HepG2 (cell line): Measurements from ENCODE around the gene GDF11. TPM values are rescaled to one million over a fixed set of nuclear protein-coding genes. Genes with fewer than 3 reads are reported as not detected.
A peak's percentile ranks its signal among the peaks of the same experiment; 100 is the strongest.

ENCODE experiments used
- GLMP ChIP-seq: sonication (generic); formaldehyde crosslinking; IDR thresholded peaks from 2 replicates; pipeline ENCODE4 v1.9.0; 2021; ENCODE audit warnings: missing genetic modification reagents, mild to moderate bottlenecking, borderline replicate concordance
- KDM3A ChIP-seq: IDR thresholded peaks from 2 replicates; pipeline ENCODE4 v1.6.1; 2018; ENCODE audit warnings: low read depth, missing compliant biosample characterization
- KLF15 ChIP-seq: sonication (generic); formaldehyde crosslinking; IDR thresholded peaks from 2 replicates; pipeline ENCODE4 v1.8.1; 2023; ENCODE audit warnings: borderline replicate concordance, mild to moderate bottlenecking, inconsistent platforms, missing genetic modification reagents, mixed read lengths
- KLF9 ChIP-seq: IDR thresholded peaks from 2 replicates; pipeline ENCODE4 v1.6.1; 2016; ENCODE audit warnings: low read depth
- PTBP1 ChIP-seq: fragments of 200-400 bp; formaldehyde crosslinking; IDR thresholded peaks from 2 replicates; pipeline ENCODE4 v1.6.1; 2018; ENCODE audit warnings: low read length, low read depth; ENCODE audit not compliant: poor library complexity, severe bottlenecking
- RNF2 ChIP-seq: fragments of 450-650 bp; conservative IDR thresholded peaks from 2 replicates; pipeline ENCODE4 v1.6.1; 2016; ENCODE audit warnings: low read depth
- RXRA ChIP-seq: sonication (generic); formaldehyde crosslinking; IDR thresholded peaks from 2 replicates; pipeline ENCODE4 v1.5.1; 2020; ENCODE audit warnings: missing genetic modification reagents
- SCMH1 ChIP-seq: sonication (generic); formaldehyde crosslinking; IDR thresholded peaks from 2 replicates; pipeline ENCODE4 v1.9.0; 2021; ENCODE audit warnings: missing genetic modification reagents, mild to moderate bottlenecking, borderline replicate concordance
- YEATS2 ChIP-seq: sonication (generic); formaldehyde crosslinking; IDR thresholded peaks from 2 replicates; pipeline ENCODE4 v1.4.0; 2020; ENCODE audit warnings: missing genetic modification reagents, borderline replicate concordance
- ZBTB21 ChIP-seq: sonication (generic); formaldehyde crosslinking; IDR thresholded peaks from 2 replicates; pipeline ENCODE4 v1.4.0; 2020; ENCODE audit warnings: missing genetic modification reagents
- ZFP41 ChIP-seq: sonication (generic); formaldehyde crosslinking; IDR thresholded peaks from 2 replicates; pipeline ENCODE4 v1.4.0; 2020; ENCODE audit warnings: mild to moderate bottlenecking, missing genetic modification reagents, borderline replicate concordance
- ZNF251 ChIP-seq: sonication (generic); formaldehyde crosslinking; IDR thresholded peaks from 2 replicates; pipeline ENCODE4 v1.9.0; 2021; ENCODE audit warnings: mild to moderate bottlenecking, missing genetic modification reagents
- ZNF329 ChIP-seq: sonication (generic); formaldehyde crosslinking; IDR thresholded peaks from 2 replicates; pipeline ENCODE4 v1.9.0; 2021; ENCODE audit warnings: low read depth, mild to moderate bottlenecking, missing genetic modification reagents
- ZNF331 ChIP-seq: sonication (generic); formaldehyde crosslinking; IDR thresholded peaks from 2 replicates; pipeline ENCODE4 v1.4.0; 2020; ENCODE audit warnings: missing genetic modification reagents
- ZNF547 ChIP-seq: sonication (generic); formaldehyde crosslinking; IDR thresholded peaks from 2 replicates; pipeline ENCODE4 v1.5.1; 2020; ENCODE audit warnings: mild to moderate bottlenecking, missing genetic modification reagents
- ZNF644 ChIP-seq: IDR thresholded peaks from 2 replicates; pipeline ENCODE4 v1.6.1; 2016; ENCODE audit warnings: low read depth
- polyA plus RNA-seq, 8 experiments: library from polyadenylated mRNA; depleted of rRNA in 3 of 8; stranded (reverse) in 7 of 8; unstranded in 1 of 8; fragments of >200 nt; fragmentation: Illumina TruSeq in 4 of 8; extraction: Trizol in 4 of 8; gene quantifications; 2 replicates each; pipeline versions ENCODE4 v1.2.1 to v1.2.3, GENCODE V29; 2011 to 2016; ENCODE audit warnings: low read depth in 4 of 8, missing spikeins in 1 of 8, mixed read lengths in 1 of 8; ENCODE audit not compliant: insufficient read depth in 1 of 8
- total RNA-seq, 5 experiments: library from RNA; depleted of rRNA; stranded (reverse); fragments of >200 nt; fragmentation: Illumina TruSeq; extraction: Trizol; gene quantifications; 2 replicates each; pipeline ENCODE4 v1.2.3, GENCODE V29; 2016; ENCODE audit warnings: low read depth in 1 of 5
- TF ChIP-seq, protein P1 (sequence below), 2 experiments: fragments of 450-650 bp in 1 of 2; sonication (generic) in 1 of 2; formaldehyde crosslinking; IDR thresholded peaks; 2 replicates each; pipeline versions ENCODE4 v1.5.0 to v1.8.0; 2020 to 2022; ENCODE audit warnings: mild to moderate bottlenecking in 1 of 2, missing genetic modification reagents in 1 of 2
- TF ChIP-seq, protein P2 (sequence below): sonication (generic); IDR thresholded peaks from 2 replicates; pipeline ENCODE4 v1.6.1; 2016; ENCODE audit warnings: low read depth, borderline replicate concordance
- TF ChIP-seq, protein P3 (sequence below): sonication (generic); formaldehyde crosslinking; conservative IDR thresholded peaks from 2 replicates; pipeline ENCODE4 v1.4.0; 2020; ENCODE audit warnings: mild to moderate bottlenecking, missing genetic modification reagents, moderate library complexity
- TF ChIP-seq, protein P4 (sequence below): sonication (generic); formaldehyde crosslinking; IDR thresholded peaks from 2 replicates; pipeline ENCODE4 v1.4.0; 2020; ENCODE audit warnings: missing genetic modification reagents
- TF ChIP-seq, protein P5 (sequence below): sonication (generic); formaldehyde crosslinking; IDR thresholded peaks from 2 replicates; pipeline ENCODE4 v1.8.0; 2022; ENCODE audit warnings: missing genetic modification reagents, mild to moderate bottlenecking, borderline replicate concordance

The GDF11 gene
- total and polyA plus RNA-seq, 2 of the 13 experiments (the other 11 are each of a cell fraction or from before 2014, with no cell fraction given) = 0.63 to 1.5 TPM

GRCh38 chr12:55728939-55729818, 13.7 kb upstream of the GDF11 start, which contains the start of gene CD63 (continued):
- TF ChIP-seq, protein P1, sequence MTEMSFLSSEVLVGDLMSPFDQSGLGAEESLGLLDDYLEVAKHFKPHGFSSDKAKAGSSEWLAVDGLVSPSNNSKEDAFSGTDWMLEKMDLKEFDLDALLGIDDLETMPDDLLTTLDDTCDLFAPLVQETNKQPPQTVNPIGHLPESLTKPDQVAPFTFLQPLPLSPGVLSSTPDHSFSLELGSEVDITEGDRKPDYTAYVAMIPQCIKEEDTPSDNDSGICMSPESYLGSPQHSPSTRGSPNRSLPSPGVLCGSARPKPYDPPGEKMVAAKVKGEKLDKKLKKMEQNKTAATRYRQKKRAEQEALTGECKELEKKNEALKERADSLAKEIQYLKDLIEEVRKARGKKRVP (CRISPR knock-in tag; IDR thresholded peaks at IDR 0.05) = peak in 1 of 2 experiments; percentile 64; a peak in 1 of 4 replicates
- TF ChIP-seq SCMH1 (CRISPR knock-in tag) = no peak
- TF ChIP-seq, protein P2, sequence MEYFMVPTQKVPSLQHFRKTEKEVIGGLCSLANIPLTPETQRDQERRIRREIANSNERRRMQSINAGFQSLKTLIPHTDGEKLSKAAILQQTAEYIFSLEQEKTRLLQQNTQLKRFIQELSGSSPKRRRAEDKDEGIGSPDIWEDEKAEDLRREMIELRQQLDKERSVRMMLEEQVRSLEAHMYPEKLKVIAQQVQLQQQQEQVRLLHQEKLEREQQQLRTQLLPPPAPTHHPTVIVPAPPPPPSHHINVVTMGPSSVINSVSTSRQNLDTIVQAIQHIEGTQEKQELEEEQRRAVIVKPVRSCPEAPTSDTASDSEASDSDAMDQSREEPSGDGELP = peak; percentile 95
- TF ChIP-seq GLMP (CRISPR knock-in tag) = no peak
- TF ChIP-seq, protein P3, sequence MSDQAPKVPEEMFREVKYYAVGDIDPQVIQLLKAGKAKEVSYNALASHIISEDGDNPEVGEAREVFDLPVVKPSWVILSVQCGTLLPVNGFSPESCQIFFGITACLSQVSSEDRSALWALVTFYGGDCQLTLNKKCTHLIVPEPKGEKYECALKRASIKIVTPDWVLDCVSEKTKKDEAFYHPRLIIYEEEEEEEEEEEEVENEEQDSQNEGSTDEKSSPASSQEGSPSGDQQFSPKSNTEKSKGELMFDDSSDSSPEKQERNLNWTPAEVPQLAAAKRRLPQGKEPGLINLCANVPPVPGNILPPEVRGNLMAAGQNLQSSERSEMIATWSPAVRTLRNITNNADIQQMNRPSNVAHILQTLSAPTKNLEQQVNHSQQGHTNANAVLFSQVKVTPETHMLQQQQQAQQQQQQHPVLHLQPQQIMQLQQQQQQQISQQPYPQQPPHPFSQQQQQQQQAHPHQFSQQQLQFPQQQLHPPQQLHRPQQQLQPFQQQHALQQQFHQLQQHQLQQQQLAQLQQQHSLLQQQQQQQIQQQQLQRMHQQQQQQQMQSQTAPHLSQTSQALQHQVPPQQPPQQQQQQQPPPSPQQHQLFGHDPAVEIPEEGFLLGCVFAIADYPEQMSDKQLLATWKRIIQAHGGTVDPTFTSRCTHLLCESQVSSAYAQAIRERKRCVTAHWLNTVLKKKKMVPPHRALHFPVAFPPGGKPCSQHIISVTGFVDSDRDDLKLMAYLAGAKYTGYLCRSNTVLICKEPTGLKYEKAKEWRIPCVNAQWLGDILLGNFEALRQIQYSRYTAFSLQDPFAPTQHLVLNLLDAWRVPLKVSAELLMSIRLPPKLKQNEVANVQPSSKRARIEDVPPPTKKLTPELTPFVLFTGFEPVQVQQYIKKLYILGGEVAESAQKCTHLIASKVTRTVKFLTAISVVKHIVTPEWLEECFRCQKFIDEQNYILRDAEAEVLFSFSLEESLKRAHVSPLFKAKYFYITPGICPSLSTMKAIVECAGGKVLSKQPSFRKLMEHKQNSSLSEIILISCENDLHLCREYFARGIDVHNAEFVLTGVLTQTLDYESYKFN (CRISPR knock-in tag) = peak; percentile 50
- TF ChIP-seq ZFP41 = no peak
- 0 out of 2 replicates have a peak, but pooled peaks have one; percentile 23 for TF ChIP-seq RNF2
- no peak for TF ChIP-seq ZBTB21 (CRISPR knock-in tag)
- no peak for TF ChIP-seq PTBP1
- TF ChIP-seq, protein P4, sequence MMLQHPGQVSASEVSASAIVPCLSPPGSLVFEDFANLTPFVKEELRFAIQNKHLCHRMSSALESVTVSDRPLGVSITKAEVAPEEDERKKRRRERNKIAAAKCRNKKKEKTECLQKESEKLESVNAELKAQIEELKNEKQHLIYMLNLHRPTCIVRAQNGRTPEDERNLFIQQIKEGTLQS (CRISPR knock-in tag) = peak; percentile 51; the same call in 1 of the 2 replicates
- TF ChIP-seq ZNF547 (CRISPR knock-in tag) = peak; percentile 36; the same call in 1 of the 2 replicates
- TF ChIP-seq RXRA (CRISPR knock-in tag) = peak; percentile 57; the same call in 1 of the 2 replicates
- TF ChIP-seq ZNF251 (CRISPR knock-in tag) = no peak
- TF ChIP-seq ZNF644 (CRISPR knock-in tag) = no peak
- peak; percentile 34; the same call in 1 of the 2 replicates for TF ChIP-seq ZNF331 (CRISPR knock-in tag)
- TF ChIP-seq YEATS2 (CRISPR knock-in tag) = peak; percentile 7; the same call in 1 of the 2 replicates
- no peak for TF ChIP-seq KLF9
- TF ChIP-seq KLF15 (CRISPR knock-in tag) = no peak
- TF ChIP-seq KDM3A (CRISPR knock-in tag) = peak; percentile 43; the same call in 1 of the 2 replicates
- TF ChIP-seq, protein P5, sequence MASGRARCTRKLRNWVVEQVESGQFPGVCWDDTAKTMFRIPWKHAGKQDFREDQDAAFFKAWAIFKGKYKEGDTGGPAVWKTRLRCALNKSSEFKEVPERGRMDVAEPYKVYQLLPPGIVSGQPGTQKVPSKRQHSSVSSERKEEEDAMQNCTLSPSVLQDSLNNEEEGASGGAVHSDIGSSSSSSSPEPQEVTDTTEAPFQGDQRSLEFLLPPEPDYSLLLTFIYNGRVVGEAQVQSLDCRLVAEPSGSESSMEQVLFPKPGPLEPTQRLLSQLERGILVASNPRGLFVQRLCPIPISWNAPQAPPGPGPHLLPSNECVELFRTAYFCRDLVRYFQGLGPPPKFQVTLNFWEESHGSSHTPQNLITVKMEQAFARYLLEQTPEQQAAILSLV = peak; percentile 62; the same call in 1 of the 2 replicates
- TF ChIP-seq ZNF329 = peak; percentile 52; the same call in 1 of the 2 replicates
